Stimulated activated CD8-positive, alpha-beta memory T cell treated with anti-CD3 and anti-CD28 coated beads, Interleukin-12 subunit alpha, Interleukin-12 subunit beta, amount 100 ng/mL, for 24 hours (primary cell): ENCODE data around the gene DAP.
"Not testable (repeated sequence)": the region's sequence is repeated elsewhere in the genome, so short reads cannot be mapped to it uniquely, and the experiment has no call there.

Experiments used
- DNase-seq: peaks from one replicate; pipeline ENCODE4 v3.0.0-alpha.2; 2020; ENCODE audit errors: extremely low read depth

The DAP gene

GRCh38 chr5:10734037-10734709 is 26.9 kb downstream of the DAP start:
- DNase-seq, result no peak

DNA sequence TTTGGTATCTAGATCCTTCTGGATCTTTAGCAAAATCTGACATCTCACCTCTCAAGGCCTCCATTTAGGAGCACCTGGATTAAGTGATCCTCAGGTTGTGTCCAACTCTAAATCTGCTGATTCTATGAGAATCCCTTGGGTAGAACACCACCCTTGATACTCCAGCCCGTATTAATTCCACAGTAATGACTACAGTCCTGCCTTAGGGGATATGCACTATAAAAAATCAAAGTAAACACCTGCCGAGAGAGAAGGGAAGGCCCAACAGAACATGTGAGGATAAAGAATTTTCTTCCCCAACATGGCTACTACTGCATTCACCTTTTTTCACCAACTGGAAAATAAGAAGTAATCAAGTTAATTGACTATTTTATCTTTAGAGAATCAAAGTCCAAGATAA is 27.6 kb downstream of the DAP start:
- no peak for DNase-seq

DNA sequence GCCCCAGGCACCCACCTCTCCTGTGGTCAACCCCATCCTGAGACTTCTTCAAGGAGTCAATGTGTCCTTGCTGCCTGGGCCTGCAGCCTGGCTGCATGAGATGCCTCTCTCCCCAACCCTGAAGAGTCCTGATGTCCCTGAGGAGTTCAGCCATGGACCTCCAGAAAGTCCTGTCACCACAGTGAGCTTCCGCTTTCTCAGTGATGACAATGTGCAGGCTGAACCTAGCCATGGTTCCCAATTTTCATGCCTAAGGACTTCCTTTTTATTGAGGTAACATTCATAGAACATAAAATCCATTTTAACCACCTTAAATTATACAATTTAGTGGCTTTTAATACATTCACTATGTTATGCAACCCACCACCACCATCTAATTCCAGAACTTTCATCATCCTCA is 29.1 kb downstream of the DAP start:
- no peak for DNase-seq

DNA sequence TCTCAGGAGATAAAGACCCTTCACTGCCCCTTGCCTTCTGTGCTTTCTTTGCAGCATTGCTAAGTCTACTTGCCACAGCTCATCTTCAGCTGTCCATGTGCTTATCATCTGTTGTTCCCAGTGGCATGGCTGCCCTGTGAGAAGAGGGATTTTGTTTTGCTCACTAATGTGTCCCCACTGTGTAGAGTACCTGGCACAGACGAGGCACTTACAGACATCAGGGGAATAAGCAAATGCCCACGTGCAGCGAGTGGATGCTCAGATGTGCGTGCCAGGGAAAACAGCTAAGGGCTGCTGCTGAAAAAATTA is 31.0 kb downstream of the DAP start:
- no peak for DNase-seq

- DNase-seq, result no peak
Observed at GRCh38 chr5:10729320-10730042, 31.6 kb downstream of the DAP start.

DNA sequence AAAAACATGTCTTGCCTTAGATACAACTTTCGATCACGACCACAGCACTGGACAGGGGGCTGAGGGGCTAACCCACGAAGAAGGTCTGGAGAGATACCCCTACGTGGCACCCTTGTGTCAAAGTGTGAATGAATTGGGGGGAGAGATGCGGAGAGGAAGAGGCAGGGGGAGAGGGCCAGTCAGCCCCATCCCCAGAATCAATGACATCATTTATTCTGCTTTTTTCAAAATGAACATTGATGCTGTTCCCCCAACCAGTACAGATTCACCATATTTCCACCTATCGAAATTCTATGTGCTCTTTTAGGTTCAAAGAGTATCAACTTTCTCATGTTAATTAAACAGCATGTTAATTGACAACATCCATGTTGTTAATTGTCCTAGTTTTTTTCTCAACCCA is 32.4 kb downstream of the DAP start:
- no peak for DNase-seq

GRCh38 chr5:10727861-10728260 is 33.2 kb downstream of the DAP start:
- no peak for DNase-seq

DNA sequence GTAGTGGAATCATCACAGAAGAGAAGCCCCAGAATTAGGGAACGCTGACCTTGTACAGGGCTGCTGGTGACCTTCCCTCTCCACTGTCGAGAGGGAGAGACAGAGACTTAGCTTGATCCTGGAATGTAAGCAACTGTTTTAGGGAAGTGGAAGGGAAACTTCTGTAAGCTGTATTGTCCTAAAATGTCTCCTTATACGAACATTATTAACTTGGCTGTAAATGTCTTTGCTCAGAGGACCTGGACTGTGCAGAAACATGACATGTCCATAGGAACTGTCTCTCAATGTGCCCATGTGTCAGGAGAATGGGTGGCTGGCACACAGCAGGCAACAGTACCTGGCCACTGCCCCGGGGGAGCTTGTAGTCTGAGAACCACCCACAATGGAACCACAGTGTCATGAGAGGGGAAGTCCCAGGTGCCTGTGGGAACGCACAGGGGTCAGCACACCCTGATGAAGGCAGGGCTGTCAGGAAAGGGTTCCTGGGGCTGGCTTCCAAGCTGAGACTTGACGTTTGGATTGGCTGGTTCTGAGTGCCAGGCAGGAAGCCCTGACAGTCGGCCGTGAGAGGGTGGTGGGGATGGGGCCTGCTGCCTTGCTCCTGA is 34.0 kb downstream of the DAP start:
- no peak for DNase-seq

GRCh38 chr5:10726179-10726912 is 34.7 kb downstream of the DAP start:
- DNase-seq, result no peak

DNA sequence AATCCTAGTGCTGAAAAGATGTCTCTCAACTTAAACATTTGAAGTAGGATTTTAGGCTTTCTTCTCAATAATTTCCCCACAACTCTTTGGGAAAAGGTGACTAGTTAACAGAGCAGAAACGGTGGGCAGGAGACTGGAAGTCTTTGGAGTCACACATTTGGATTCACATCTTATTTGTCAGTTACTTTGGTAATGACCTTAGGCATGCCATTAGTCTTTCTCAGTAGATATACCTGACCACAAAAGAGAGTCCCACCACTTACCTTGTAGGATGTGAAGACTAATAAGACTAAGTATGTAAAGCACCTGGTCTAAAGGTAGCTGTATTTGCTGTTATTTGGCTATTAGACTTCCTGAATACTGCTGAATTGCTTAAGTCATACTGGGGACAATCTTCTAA is 35.4 kb downstream of the DAP start:
- no peak for DNase-seq

GRCh38 chr5:10724781-10725507 is 36.1 kb downstream of the DAP start:
- DNase-seq, result no peak

- DNase-seq, result no peak
Observed at GRCh38 chr5:10723514-10723913, 37.5 kb downstream of the DAP start.

DNA sequence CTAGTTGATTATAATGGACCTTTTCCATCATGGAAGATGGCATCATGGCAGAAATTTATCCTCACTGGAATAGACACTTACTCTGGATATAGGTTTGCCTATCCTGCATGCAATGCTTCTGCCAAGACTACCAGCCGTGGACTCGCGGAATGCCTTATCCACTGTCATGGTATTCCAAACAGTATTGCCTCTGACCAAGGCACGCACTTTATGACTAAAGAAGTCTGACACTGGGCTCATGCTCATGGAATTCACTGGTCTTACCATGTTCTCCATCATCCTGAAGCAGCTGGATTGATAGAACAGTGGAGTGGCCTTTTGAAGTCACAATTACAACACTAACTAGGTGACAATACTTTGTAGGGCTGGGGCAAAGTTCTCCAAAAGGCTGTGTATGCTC is 40.3 kb downstream of the DAP start:
- DNase-seq, result not testable (repeated sequence)

GRCh38 chr5:10719965-10720364 is 41.1 kb downstream of the DAP start:
- DNase-seq, result no peak

- DNase-seq, result not testable (repeated sequence)
Observed at GRCh38 chr5:10718617-10719016, 42.4 kb downstream of the DAP start.

- not testable (repeated sequence) for DNase-seq
Observed at GRCh38 chr5:10716825-10717224, 44.2 kb downstream of the DAP start.

DNA sequence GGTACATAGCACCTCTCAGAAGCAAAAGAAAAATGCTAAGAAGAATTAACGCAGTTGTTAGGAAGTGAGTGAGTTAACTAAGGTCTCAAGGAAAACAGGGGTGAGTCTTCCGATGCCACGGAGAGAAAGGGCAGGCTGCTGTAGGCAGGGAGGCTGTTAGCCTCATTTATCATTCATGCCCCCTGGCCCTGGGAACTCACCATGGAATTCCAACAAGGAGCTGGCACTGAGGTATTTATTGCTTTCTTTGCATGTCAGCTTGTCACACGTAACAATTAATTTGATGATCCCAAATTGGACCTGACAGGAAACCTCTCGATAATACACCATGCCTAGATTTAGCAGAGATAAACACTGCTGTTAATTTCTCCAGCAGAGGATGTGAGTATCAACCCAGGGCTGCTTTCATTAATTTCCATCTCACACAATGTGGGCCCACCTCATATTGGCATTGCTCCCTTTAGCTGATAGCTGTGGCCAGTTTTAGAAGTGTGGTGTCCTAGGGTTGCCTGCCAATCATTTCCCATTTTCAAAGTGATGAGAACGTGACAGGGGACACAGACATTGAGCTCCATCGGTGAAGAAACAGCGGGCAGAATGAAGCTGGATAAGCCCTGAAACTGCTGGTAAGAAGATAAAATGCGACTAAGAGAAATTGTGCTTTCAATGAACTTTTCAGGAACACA is 45.3 kb downstream of the DAP start:
- DNase-seq, result no peak

- no peak for DNase-seq
Observed at GRCh38 chr5:10712574-10713366, 48.3 kb downstream of the DAP start.

GRCh38 chr5:10711562-10711961 is 49.5 kb downstream of the DAP start:
- no peak for DNase-seq

GRCh38 chr5:10710513-10711128 is 50.4 kb downstream of the DAP start:
- DNase-seq, result no peak
